Measurements from ENCODE around the gene RASGRP3.

Gene RASGRP3

DNA sequence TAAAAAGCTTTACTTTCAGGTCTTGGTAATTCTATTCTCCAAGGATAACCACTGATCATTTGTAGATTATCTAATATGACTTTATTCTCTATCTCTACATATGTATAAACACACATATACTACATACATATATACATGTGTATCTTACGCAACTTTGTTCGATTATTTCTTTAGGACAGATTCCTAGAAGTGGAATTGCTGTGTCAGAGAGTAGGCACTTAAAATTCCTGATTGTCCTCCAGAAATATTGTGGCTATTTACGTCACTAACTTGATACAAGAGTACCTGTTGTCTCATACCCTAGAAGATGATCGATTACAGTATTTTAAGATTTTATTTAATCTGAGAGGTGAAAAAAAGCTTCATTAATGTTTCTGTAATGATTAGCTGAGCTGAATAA is 64.8 kb downstream of the RASGRP3 start:
- no peaks in the 10 kb centered on the region for H3K4me1 ChIP-seq
- no peaks in the 10 kb centered on the region for H3K9me3 ChIP-seq
- no peak for DNase-seq
- TF ChIP-seq, protein P1, sequence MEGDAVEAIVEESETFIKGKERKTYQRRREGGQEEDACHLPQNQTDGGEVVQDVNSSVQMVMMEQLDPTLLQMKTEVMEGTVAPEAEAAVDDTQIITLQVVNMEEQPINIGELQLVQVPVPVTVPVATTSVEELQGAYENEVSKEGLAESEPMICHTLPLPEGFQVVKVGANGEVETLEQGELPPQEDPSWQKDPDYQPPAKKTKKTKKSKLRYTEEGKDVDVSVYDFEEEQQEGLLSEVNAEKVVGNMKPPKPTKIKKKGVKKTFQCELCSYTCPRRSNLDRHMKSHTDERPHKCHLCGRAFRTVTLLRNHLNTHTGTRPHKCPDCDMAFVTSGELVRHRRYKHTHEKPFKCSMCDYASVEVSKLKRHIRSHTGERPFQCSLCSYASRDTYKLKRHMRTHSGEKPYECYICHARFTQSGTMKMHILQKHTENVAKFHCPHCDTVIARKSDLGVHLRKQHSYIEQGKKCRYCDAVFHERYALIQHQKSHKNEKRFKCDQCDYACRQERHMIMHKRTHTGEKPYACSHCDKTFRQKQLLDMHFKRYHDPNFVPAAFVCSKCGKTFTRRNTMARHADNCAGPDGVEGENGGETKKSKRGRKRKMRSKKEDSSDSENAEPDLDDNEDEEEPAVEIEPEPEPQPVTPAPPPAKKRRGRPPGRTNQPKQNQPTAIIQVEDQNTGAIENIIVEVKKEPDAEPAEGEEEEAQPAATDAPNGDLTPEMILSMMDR (IDR thresholded peaks at IDR 0.05; ENCODE audit: low read depth, low read length), result no peak
- no peak overlapping the region for H3K4me3 ChIP-seq (ENCODE audit: low read depth, low read length)
- 0 out of 2 replicates have a peak, but pooled peaks cover 3% of the 10 kb centered on the region for H3K27me3 ChIP-seq
- no peaks in the 10 kb centered on the region for H3K36me3 ChIP-seq

DNA sequence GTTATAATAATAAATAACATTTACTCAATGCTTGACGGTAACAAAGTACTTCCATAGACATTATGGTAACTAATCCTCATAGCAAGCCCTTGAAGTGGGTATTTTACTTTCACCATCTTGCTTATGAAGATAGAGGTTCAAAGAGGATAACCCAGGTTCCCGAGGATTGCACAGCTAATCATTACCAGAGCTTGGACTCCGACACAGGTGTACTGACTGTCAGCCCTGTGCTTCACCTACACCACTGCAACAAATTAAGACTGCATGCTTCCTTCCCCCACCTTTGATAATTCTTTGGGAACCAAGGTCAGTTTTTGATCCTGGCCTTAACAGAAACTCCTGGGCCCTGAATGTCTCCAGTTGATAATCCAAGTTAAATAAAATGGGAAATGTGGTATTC is 73.8 kb downstream of the RASGRP3 start:
- DNase-seq, result no peak
- Histone ChIP-seq H3K4me1 (no peaks in the 10 kb centered on the region), H3K9me3 (no peaks in the 10 kb centered on the region), H3K27me3 (0 out of 2 replicates have a peak, but pooled peaks cover 4% of the 10 kb centered on the region), H3K4me3 (ENCODE audit: low read depth, low read length) (no peak overlapping the region), H3K36me3 (no peaks in the 10 kb centered on the region)
- TF ChIP-seq, protein P1 (IDR thresholded peaks at IDR 0.05; ENCODE audit: low read depth, low read length), result no peak

DNA sequence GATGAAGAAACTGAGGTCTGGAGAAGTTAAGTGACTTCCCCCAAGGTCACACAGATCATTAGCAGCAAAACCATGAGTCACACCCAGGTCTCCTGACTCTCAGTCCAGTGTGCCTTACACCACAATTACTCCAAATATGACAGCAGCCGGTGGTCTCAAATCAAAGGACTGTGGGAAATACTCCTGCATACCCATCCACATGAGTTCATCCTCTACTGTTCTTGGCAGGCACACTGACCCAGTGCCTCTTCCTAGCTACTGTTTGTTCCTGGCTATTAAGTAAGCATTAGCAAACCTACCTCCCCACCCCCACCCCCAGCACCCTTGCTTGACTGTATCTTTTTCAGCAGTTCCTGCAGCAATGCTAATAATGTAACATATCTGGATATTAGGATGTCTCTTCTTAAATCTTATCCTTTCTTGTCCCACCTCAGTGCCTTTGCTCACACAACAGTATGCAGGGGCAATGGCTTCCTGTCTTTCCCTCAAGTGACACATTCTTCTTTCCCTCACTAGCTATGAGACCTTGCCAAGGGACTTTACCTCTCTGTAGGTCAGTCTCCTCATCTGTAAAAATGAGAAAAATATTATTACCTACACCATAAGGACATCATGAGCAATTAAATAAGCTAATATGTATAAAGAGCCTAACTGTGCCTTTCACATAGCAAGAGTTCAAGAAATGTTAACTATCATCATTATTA is 76.5 kb downstream of the RASGRP3 start:
- DNase-seq, result no peak
- Histone ChIP-seq H3K4me3 (ENCODE audit: low read depth, low read length) (no peak overlapping the region), H3K36me3 (no peaks in the 10 kb centered on the region), H3K4me1 (no peaks in the 10 kb centered on the region), H3K27me3 (0 out of 2 replicates have a peak, but pooled peaks cover 4% of the 10 kb centered on the region), H3K9me3 (no peaks in the 10 kb centered on the region)
- TF ChIP-seq, protein P1 (IDR thresholded peaks at IDR 0.05; ENCODE audit: low read depth, low read length), result no peak

DNA sequence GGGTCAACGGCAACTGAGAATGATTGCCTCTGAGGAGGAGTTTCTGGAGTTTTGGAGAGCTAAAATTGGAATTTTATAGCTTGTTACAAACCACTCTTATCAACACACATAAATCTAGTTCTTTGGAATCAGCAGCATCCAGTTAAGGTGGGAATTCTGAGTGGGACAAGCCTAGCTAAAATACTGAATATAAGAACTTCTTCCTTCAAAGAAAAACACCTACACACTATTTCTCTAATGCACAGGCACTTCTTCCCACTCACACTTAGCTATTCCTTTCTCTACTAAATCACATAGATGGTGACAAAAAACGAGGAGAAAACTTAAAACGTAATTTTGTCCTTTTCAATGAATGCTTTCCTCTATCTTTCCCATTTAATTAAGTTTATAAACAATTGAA is 79.2 kb downstream of the RASGRP3 start:
- Histone ChIP-seq H3K4me3 (ENCODE audit: low read depth, low read length) (no peak overlapping the region), H3K36me3 (no peaks in the 10 kb centered on the region), H3K9me3 (no peaks in the 10 kb centered on the region), H3K27me3 (no peaks in the 10 kb centered on the region), H3K4me1 (no peaks in the 10 kb centered on the region)
- TF ChIP-seq, protein P1 (IDR thresholded peaks at IDR 0.05; ENCODE audit: low read depth, low read length), result no peak
- DNase-seq, result no peak

DNA sequence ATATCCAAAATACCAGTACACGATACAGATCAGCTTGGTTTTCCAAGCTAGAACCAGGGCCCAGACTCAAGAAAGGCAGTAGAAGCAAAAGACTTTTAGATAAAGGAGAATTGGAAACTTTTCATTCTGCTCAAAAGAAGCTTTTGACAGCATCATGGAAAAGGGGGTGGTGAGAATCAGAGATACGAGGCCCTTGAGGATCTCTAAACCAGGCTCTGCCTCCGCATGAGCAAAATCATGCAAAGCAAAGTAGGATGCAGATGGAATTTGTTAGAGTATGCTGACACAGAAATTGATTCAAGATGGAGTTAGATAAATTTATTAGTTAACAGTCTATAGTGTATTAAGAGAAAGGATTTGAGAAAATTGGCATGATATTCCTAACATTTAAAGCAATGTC is 82.9 kb downstream of the RASGRP3 start:
- TF ChIP-seq, protein P1 (IDR thresholded peaks at IDR 0.05; ENCODE audit: low read depth, low read length), result no peak
- no peaks in the 10 kb centered on the region for H3K9me3 ChIP-seq
- no peaks in the 10 kb centered on the region for H3K27me3 ChIP-seq
- no peaks in the 10 kb centered on the region for H3K4me1 ChIP-seq
- H3K4me3 ChIP-seq (ENCODE audit: low read depth, low read length), result no peak overlapping the region
- no peaks in the 10 kb centered on the region for H3K36me3 ChIP-seq
- no peak for DNase-seq

DNA sequence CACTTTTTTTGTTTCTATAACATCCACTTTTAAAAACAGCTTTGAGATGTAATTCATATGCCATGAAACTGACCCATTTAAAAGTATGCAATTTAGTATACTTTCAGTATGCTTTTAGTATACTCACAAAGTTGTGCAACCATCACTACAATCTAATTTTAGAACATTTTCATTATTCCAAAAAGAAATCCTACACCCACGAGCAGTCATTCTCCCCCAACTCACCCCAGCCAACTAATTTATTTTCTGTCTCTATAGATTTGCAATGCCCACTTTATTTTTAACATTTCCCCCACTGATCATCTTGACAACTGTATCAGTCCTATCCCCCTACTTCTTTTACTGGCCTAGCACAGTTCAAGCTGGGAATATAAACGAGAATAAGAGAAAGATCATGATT is 83.6 kb downstream of the RASGRP3 start:
- DNase-seq, result no peak
- Histone ChIP-seq H3K4me1 (no peaks in the 10 kb centered on the region), H3K36me3 (no peaks in the 10 kb centered on the region), H3K27me3 (no peaks in the 10 kb centered on the region), H3K9me3 (no peaks in the 10 kb centered on the region), H3K4me3 (ENCODE audit: low read depth, low read length) (no peak overlapping the region)
- TF ChIP-seq, protein P1 (IDR thresholded peaks at IDR 0.05; ENCODE audit: low read depth, low read length), result no peak

Measured in BE2C (cell line).